Suppressor macrophage treated with lipopolysaccharide for 1 hour (primary cell): Measurements from ENCODE around the gene ERFL.

ENCODE experiments used
- DNase-seq, 3 donors: peaks; one replicate each; pipeline ENCODE4 v3.0.0-alpha.2; 2020 to 2022

The ERFL gene

GRCh38 chr19:41895745-41896580 lies 32.3 kb downstream of the ERFL start:
- no peak for DNase-seq

GRCh38 chr19:41894350-41894749 lies 33.9 kb downstream of the ERFL start:
- no peak for DNase-seq

- no peak for DNase-seq
These were observed 34.4 kb downstream of the ERFL start for GRCh38 chr19:41893899-41894298.

GRCh38 chr19:41892173-41892902 lies 35.9 kb downstream of the ERFL start:
- DNase-seq = no peak

GRCh38 chr19:41890936-41891335 lies 37.3 kb downstream of the ERFL start:
- no peak for DNase-seq

GRCh38 chr19:41889896-41890295 lies 38.4 kb downstream of the ERFL start:
- no peak for DNase-seq

- DNase-seq = no peak
These were observed 39.3 kb downstream of the ERFL start for GRCh38 chr19:41888926-41889325.

- DNase-seq = no peak
These were observed 40.4 kb downstream of the ERFL start for GRCh38 chr19:41887711-41888382.

GRCh38 chr19:41886761-41887710 lies 41.2 kb downstream of the ERFL start:
- DNase-seq = no peak

- DNase-seq = peak; percentile 98 to 99 (median 98)
These were observed 44.2 kb downstream of the ERFL start for GRCh38 chr19:41883821-41884733.

- DNase-seq = no peak
These were observed 44.8 kb downstream of the ERFL start for GRCh38 chr19:41883463-41883820.

- peak; percentile 26 to 76 (median 45) for DNase-seq
These were observed 45.4 kb downstream of the ERFL start, which contains the start of gene ARHGEF1 for GRCh38 chr19:41882568-41883462. ARHGEF1 (plus strand) TSS chr19:41883184; CDS start chr19:41888083, 4,899 bp downstream.

GRCh38 chr19:41880329-41880708 lies 47.9 kb downstream of the ERFL start:
- DNase-seq = no peak

GRCh38 chr19:41879670-41880328 lies 48.5 kb downstream of the ERFL start:
- DNase-seq = no peak

GRCh38 chr19:41879080-41879479 lies 49.2 kb downstream of the ERFL start:
- DNase-seq = no peak

GRCh38 chr19:41877916-41878905 lies 50.0 kb downstream of the ERFL start:
- DNase-seq = peak; percentile 63 to 79 (median 65)

- DNase-seq = peak; percentile 61 to 68 (median 64)
These were observed 51.1 kb downstream of the ERFL start, which contains the start of gene CD79A for GRCh38 chr19:41876847-41877832. CD79A (plus strand) TSS chr19:41877279; CDS start chr19:41877305, 26 bp downstream.
